T47D (cell line): ENCODE measurements around the gene CLUH.

Experiments
- DNase-seq, 2 experiments: peaks; one replicate each; pipeline versions ENCODE4 v3.0.0 to v3.0.0-alpha.2; 2011 to 2012; ENCODE audit warnings: low read depth in 1 of 2, low spot score in 1 of 2
- JUND ChIP-seq: IDR thresholded peaks from 2 replicates; pipeline ENCODE4 v1.6.1; 2012; ENCODE audit warnings: low read depth
- in situ Hi-C: cut with HindIII; loops from 2 replicates; pipeline ENCODE4 v1.10.0; 2016; ENCODE audit warnings: low sequenced_read_pairs, low pct_unique_long_range_greater_than_20kb

Gene CLUH

DNA sequence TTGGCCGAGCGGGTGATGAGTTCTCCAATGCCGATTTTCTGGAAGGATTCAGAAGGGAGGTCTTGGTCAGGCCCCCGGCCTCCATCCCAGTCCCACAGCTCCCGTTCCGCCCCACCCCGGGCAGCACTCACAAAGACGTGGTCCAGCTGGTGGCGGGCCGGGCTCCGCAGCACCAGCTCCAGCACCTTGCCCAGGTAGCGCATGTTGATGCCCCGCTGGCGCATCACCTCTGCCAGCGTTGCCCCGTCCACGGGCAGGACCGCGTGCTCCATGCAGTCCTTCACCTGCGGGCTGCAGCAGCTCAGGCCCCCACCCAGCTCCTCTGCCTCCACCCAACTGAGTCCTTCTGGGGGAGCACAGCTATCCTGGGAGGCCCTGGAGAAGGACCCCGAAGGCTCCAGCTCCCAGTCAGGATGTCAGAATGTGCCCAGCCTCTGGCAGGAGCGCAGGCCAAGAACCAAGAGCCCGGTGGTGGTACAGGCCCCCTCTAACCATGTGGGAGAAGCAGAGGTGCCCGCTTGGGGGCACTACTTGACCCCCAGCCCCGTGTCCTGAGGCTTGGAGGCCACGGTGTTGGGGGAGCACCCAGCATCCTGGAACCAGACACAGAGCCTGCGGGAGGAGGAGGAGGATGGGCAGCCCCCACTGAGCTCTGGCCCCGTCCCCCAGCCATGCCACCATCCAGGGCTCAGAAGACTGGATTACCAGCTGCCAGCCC is 16.2 kb downstream of the CLUH start:
- in situ Hi-C loops: no loop called here
- no peak for DNase-seq
- no peak for TF ChIP-seq JUND

DNA sequence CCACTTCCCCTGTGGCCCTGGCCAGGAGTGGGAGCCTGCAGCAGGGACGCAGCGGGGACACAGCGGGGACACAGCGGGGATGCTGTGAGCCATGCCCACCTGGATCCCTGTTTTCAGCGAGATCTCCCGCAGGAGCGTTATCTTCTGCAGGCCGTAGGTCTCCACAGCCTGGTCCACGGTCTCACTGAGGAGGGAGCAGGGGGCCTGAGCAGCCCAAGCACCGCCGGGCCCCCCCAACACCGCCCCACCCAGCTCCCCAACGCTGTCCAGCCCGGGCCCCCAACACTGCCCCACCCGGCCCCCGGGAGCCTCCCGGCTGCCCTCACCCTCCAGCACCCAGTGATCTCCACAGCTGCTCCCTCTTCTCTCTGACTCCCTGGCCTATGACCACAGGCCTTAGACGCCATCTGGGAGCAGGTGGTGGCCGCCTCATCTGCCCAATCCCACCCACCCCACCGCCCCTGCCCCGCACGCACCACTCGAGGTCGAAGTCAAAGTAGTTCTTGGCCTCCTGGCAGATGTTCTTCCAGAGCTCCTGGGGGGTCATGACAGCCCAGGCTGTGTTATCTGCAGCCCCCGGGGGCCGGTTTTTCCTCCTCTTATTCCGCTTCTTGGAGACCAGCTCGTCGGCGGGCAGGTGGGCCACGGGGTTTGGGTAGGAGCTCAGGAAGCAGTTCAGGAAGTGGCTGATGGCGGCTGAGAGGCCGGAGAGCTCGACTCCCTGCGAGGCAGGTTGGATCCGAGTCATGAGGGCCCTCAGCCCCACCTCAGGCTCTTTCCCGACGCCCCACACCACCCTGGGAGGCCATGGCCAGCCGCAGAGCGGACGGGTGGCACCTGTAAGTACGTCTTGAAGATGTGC is 17.0 kb downstream of the CLUH start:
- DNase-seq: no peak
- in situ Hi-C loops: no loop called here
- TF ChIP-seq JUND: no peak

DNA sequence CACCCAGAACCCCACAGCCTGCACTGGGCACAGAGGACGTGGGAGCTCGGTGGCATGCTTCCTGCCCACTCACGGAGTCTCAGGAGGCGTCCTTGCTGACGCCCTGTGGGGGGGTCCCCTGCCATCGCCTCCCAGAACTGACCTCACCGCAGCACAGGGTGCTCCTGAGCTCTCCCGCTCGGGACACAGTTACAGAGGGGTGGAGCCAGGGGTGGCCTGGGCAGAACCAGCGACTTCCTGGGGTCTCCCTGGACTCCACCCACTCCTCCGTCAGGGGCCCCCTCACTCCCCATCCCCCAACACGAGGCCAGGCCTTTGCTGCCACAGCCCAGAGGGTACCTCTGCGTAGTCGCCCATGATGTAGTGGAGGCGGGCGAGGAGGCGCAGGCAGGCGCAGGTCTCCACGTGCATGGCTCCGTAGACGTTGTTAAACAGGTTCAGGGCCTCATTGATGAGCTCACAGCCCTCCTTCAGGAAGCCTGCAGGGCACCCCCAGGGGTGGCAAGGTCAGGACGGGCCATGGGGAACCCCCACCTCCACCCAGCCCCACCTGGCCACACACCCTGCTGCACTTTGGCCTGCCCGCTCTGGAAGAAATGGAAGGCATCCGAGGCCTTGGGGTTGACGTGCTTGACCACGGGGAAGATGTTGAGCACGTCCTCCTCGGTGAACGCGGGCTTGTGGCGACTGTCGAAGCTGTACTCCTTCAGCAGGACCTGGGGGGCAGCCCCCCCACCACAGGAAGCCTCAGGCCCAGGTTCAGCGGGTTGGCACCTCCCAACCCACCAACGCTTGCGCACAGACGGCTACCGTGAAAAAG is 17.8 kb downstream of the CLUH start:
- in situ Hi-C loops: no loop called here
- DNase-seq: no peak
- no peak for TF ChIP-seq JUND

DNA sequence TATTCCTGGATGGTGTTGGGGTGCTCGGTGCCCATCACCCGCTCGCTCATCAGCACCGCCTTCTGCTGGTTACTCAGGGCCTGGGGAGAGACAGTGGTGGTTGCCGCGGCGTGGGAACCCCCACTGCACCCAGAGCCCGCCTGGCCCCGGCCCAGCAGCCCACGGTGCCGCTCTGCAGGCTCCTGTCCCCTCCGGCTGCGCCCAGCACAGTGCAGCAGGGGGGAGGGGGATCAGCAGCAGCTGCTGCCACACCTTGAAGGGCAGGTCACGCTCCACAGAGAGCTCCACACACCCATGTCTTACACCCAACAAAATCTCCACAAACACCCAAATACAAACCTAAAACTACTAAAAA is 18.8 kb downstream of the CLUH start:
- no peak for TF ChIP-seq JUND
- DNase-seq: no peak
- in situ Hi-C loops: no loop called here

DNA sequence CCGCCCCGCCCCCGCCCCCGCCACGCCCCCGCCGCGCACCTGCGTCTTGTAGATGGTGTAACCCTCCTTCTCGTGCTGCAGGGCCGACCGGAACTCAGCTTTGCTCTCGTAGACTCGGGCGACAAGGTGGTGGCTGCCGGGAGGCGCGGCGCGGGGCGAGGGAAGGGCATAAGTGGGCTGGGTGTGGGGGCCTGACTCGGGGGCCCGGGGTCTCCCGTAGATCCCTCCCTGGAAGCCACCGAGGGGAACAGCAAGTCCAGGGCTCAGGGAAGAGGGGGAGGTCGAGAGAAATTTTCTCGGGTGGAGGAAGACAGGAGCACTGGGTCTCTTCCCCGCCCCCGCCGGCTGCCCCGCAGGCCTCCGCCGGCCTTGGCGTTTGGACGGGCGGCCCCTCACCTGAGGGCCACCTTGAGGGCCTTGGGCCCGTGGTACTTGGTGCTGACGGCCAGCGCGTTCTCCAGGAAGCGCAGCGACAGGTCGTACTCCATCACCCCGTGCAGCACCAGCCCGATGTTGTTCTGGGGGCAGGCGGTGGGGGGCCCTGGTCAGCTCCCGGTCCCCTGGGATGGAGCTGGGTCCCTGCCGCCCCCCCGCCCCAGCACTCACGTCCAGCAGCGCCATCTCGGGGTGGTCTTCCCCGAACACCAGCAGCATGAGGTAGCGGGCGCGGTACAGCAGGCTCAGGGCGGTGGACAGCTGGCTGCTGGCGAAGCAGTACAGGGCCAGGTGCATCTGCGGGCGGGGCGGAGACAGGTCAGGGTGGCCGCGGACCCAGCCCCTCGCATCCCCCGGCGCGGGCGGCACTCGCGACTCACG is 19.4 kb downstream of the CLUH start:
- no peak for TF ChIP-seq JUND
- DNase-seq: no peak
- in situ Hi-C loops: no loop called here

DNA sequence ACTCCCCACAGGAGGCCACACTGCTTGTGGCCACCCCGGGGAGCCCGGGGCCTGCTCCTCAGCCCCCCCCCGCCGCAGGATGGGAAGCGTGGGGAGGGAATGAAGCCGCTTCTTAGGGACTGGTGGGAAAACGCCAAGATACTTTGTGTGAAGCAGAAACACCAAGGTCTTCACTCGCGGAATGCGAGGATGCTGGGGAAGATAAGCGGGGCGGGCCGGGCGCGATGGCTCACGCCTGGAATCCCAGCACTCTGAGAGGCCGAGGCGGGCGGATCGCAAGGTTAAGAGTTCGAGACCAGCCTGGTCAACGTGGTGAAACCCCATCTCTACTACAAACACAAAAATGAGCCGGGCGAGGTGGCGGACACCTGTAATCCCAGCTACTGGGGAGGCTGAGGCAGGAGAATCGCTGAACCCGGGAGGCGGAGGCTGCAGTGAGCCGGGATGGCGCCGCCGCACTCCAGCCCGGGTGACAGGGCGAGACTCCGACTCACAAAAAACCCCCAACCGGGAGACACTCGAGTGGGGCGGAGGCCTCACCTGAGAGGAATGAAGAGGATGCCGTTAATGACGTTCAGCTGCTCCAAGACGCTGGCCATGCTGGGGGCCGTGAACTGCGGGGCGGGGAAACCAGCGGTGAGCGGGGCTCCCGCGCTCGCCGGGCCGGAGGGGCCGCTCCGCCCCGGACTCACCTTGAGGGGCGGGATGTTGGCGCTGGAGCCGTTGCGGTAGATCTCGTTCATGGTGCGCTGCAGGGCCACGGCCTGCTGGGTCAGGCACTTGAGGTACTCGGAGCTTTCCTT is 20.3 kb downstream of the CLUH start:
- no peak for DNase-seq
- TF ChIP-seq JUND: no peak
- in situ Hi-C loops: no loop called here

DNA sequence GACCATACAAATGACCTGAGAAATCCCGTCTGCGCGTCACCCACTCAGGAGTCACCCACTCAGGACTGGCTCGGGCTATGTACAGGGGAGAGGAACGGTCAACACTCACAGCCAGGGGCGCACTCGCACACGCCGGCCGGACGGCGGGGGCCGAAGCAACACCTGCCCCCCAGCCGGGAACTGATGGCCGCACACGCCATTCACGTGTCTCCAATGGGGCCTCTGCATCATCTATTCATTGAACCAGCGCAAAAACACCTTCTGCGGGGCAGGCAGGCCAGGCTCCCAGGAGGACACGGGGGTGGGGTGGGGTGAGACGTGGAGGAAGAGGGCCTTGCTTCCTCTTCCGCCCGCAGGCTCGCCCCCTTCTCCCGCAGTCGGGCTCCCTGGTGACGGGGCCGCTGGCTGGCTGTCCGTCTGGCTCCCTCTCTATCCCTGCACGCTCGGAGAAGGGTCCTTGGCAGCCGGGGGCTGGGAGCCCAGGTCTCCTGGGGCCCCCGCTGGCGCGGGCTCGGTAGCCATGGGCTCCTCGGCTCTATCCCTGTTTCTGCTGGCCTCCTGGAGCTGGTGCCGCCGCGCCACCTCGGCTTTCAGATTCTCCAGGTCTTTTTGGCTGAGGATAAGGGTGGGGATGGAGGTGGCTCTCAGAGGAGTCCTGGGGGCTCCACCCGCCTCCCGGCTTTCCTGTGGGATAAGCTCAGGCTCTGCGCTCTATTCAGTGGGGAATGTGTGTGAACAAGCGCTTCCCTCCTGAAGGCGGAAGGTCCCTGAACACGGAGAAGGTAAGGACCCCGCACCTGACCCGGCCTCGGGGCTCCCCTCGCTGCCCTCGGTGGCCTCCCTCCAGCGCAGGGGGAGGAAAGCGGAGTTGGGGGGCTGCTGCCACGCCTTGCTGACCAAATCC is 21.1 kb downstream of the CLUH start:
- DNase-seq: no peak
- no peak for TF ChIP-seq JUND
- in situ Hi-C loops: no loop called here

DNA sequence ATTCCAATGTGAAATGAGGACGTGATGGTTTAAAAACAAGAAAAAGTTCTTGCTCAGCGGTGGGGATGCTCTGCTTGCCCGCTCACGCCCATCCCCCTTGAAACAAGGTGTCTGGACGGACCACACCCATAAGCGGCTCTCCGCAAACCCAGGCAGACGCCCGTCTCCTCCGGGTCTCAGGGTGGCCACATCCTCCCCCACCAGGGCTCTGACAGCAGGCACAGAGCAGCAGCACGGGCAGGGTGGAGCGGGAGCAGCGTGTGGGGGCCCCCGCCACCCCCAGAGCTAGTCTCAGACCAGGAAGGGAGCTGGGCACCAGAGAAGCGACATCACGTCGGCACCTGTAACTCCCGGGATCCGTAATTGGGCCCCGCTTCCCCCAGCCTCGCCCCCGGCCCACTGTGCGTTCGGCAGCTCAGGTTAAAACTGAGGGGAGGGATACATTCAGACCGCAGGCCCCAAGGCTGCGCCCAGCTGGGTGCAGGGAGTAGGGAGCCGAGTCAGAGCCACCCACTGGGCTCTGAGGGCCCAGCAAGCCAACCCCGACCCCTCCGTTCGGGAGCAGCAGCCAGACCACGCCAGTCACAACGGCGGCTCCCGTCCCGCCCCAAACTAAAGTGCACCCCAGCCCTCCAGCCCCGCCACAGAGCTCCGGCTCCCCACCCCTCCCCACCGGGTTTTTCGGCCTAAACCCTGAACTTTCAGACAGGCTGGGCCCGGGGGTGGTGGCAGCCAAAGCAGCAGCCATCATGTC is 22.0 kb downstream of the CLUH start:
- DNase-seq: no peak
- TF ChIP-seq JUND: no peak
- in situ Hi-C loops: no loop called here

DNA sequence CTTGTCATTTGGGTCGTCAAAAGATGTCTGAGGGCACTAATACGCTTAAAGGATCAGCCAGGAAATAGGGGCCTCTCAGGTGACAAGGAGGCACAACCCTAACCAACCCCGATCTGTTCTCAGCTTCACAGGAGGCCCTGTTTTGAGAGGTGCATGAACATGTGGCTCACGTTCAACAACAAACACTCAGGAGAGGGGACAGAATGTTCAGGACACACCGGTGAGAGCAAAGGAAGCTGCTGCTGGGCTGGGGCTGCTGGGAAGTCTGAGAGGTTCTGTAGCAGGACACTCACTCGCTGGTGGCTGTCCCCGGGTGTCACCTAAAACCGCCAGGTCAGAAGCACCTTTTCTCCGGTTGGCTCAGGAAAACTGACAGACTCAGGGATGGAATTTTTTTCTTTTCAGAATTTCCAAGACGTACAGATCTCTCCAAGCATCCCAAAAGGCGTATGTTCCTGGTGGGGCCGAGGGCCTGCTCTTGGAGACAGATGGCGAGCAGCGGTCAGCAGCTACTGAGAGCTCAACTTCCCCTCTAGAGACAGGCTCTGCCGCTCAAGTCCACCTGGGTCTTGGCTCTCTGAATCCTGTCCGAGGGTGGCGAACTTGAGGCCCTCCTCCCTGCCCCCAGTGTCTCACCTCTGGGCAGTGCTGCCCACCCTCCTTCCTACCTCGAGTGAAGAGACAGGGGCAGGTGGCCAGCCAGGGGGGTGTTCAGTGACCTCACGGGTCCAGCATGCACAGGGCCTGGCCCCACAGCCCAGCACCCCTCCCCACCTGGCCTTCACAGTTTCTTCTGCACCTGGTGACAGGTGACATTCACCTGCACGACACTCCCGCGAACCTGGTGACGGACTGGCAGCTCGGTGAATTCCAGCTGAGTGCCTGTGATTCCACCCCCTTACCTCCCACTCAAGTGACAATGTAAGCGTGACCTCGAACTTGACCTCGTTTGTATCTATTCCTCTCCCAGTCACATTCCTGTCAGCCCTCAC is 22.9 kb downstream of the CLUH start:
- no peak for TF ChIP-seq JUND
- in situ Hi-C loops: no loop called here
- DNase-seq: no peak
